ENCODE data around the gene ARHGAP4. TPM values are rescaled to one million over a fixed set of nuclear protein-coding genes. Genes with fewer than 3 reads are reported as not detected.

Gene ARHGAP4
- total and polyA plus RNA-seq, 11 donors: 6.8 to 55.8 (median 12.9) TPM

DNA sequence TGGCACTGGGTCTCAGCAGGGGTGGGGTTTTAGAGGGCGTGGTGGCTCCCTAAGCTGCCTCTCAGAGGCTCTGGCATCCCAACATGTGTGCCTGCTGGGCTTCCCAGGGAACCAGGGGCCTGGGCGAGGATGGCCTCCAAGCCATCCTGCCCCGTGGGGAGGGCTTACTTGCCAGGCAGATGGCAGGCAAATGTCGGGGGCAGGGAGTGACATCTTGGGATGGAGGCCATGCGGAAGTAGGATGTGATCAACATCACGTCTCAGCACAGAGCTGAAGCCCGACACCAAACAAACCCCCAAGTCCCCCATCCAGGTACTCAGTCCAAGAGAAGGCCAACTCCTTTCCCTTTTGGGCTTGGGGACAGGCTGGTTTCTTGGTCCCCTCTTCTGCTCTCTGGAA is 44.8 kb downstream of the ARHGAP4 start:
- Histone ChIP-seq H3K4me3 (no peak overlapping the region), H3K27me3 (peaks cover 0 to 93% (median 23%) of the 10 kb centered on the region in 9 donors), H3K36me3 (no peaks in the 10 kb centered on the region), H3K27ac (peak overlapping the region in 1 of 12 donors; percentile 30), H3K4me1 (peaks cover 0 to 17% (median 0%) of the 10 kb centered on the region in 12 donors), H3K9me3 (no peaks in the 10 kb centered on the region)
- TF ChIP-seq, protein P1, sequence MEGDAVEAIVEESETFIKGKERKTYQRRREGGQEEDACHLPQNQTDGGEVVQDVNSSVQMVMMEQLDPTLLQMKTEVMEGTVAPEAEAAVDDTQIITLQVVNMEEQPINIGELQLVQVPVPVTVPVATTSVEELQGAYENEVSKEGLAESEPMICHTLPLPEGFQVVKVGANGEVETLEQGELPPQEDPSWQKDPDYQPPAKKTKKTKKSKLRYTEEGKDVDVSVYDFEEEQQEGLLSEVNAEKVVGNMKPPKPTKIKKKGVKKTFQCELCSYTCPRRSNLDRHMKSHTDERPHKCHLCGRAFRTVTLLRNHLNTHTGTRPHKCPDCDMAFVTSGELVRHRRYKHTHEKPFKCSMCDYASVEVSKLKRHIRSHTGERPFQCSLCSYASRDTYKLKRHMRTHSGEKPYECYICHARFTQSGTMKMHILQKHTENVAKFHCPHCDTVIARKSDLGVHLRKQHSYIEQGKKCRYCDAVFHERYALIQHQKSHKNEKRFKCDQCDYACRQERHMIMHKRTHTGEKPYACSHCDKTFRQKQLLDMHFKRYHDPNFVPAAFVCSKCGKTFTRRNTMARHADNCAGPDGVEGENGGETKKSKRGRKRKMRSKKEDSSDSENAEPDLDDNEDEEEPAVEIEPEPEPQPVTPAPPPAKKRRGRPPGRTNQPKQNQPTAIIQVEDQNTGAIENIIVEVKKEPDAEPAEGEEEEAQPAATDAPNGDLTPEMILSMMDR (IDR thresholded peaks at IDR 0.05): no peak
- TF ChIP-seq POLR2A (IDR thresholded peaks at IDR 0.05): no peak
- no peak for ATAC-seq
- WGBS, 4 donors: 72 to 84% (median 77%) methylated on average over 6 to 7 of the region's 7 CpGs
- intact Hi-C loops (cut with DNase I): no loop called here
- peak in 1 of 5 donors; percentile 24 for DNase-seq

DNA sequence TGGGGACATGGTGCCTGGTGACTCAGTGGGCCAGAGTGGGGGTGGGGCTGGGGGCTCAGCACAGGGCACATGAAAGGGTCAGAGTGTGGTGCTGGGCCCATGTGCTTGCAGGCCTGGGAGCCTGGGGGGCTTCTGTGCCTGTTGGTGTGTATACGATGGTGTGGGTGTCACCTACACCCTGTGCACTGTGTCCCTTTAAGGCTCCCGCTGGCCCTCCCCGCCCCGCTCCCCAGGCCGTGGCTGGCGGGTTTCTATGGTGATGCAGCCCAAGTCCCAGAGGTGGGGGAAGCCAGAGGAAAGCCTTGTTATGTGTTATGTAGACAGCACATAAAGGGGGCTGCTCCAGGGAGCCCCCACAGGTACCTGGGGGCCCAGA is 45.6 kb downstream of the ARHGAP4 start:
- Histone ChIP-seq H3K9me3 (no peaks in the 10 kb centered on the region), H3K27me3 (peaks cover 0 to 92% (median 21%) of the 10 kb centered on the region in 9 donors), H3K27ac (no peak overlapping the region), H3K4me1 (peaks cover 0 to 8% (median 0%) of the 10 kb centered on the region in 12 donors), H3K36me3 (no peaks in the 10 kb centered on the region), H3K4me3 (no peak overlapping the region)
- DNase-seq: peak in 1 of 5 donors; percentile 28
- WGBS, 4 donors: 24 to 31% (median 31%) methylated on average over 6 of the region's 6 CpGs; no CpG with 5 or more reads in 1 of the 4 donors
- intact Hi-C loops (cut with DNase I): no loop called here
- ATAC-seq: no peak
- TF ChIP-seq, protein P1 (IDR thresholded peaks at IDR 0.05): no peak
- TF ChIP-seq POLR2A (IDR thresholded peaks at IDR 0.05): no peak

DNA sequence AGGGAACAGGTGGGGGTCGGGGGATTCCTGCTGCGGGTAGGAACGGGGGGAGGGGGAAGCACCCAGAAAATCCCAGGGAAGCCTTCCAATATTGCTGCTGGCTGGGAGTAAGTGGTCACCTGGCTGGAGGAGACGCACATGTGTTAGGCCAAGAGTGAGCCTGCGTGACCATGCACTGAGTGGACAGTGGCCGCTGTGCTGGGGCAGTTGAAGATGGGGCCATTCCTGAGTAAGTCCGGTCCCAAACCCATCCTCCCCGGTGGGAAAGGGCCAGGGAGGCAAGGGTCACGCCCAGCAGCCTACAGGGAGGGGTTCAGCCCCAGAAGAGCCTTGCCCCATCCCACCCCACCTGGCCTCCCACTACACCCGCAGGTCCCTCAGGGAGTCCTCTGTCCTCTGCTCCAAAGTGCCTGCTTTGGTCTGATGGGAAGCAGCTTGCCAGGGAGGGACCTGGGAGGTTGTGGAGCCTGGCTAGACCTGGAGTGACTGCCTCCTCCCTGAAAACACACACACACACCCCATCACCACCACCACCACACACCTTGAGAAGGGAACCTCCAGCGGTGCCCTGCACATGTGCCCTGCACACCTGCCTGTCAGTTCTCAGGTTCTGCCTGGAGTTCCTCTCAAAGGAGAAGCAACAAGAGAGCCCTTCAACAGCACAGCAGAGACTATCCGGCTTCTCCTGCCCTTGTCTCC is 46.2 kb downstream of the ARHGAP4 start:
- 46 to 64% (median 57%) methylated on average over 9 to 12 of the region's 12 CpGs for WGBS, 4 donors
- peaks cover 0 to 3% (median 0%) of the 10 kb centered on the region in 12 donors for H3K4me1 ChIP-seq
- intact Hi-C loops (cut with DNase I): no loop called here
- H3K9me3 ChIP-seq: no peaks in the 10 kb centered on the region
- H3K27ac ChIP-seq: no peak overlapping the region
- ATAC-seq (no peak), DNase-seq (peak in 1 of 5 donors; percentile 8)
- H3K27me3 ChIP-seq: peaks cover 0 to 87% (median 16%) of the 10 kb centered on the region in 9 donors
- no peaks in the 10 kb centered on the region for H3K36me3 ChIP-seq
- no peak overlapping the region for H3K4me3 ChIP-seq
- TF ChIP-seq, protein P1 (IDR thresholded peaks at IDR 0.05): no peak

DNA sequence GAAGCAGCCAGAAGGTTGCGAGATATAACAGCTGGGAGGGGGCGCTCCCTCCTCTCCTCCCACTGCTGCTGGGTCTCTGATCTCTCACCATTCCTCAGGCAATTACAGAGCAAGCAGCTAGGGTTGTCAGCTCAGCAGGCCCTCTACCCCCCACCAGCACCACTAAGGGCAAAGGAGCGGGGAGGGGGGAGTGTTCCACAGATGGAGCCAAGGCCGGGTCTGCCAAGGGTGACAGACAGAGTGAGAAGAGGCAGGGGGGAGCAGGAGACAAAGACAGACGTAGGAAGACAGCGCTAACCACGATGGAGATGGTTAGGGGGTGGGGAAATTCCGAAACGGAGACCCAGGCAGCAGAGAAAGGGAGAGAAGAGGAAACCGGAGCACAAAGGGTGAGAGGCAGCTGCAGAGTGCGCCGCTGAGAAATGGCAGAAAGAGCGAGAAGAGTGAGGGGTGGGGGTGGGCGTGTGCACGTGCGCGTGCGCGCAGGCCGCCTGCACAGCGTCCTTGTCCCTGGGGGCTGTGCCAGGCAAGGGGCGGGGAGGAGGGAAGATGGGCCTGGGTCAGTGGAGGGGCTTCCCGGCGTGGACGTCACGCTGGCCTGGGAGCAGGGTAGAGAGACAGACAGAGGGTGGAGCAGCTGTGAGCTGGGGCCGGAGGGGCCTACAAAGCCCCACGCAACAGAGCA is 47.0 kb downstream of the ARHGAP4 start:
- H3K9me3 ChIP-seq: no peaks in the 10 kb centered on the region
- H3K4me3 ChIP-seq: no peak overlapping the region
- H3K4me1 ChIP-seq: no peaks in the 10 kb centered on the region
- H3K36me3 ChIP-seq: no peaks in the 10 kb centered on the region
- intact Hi-C loops (cut with DNase I): no loop called here
- DNase-seq (peak in 1 of 5 donors; percentile 16), ATAC-seq (no peak)
- TF ChIP-seq, protein P1 (IDR thresholded peaks at IDR 0.05): no peak
- TF ChIP-seq POLR2A (IDR thresholded peaks at IDR 0.05): no peak
- H3K27me3 ChIP-seq: peaks cover 0 to 83% (median 9%) of the 10 kb centered on the region in 9 donors
- 3 to 21% (median 12%) methylated on average over 28 of the region's 28 CpGs for WGBS, 4 donors
- H3K27ac ChIP-seq: no peak overlapping the region

Data from heart left ventricle (tissue), 16 donors.